ENCODE results near the gene SLC20A1.

GRCh38 chr2:112642966-112643365 is 2.8 kb upstream of the SLC20A1 start:
- TF ChIP-seq, protein P1, sequence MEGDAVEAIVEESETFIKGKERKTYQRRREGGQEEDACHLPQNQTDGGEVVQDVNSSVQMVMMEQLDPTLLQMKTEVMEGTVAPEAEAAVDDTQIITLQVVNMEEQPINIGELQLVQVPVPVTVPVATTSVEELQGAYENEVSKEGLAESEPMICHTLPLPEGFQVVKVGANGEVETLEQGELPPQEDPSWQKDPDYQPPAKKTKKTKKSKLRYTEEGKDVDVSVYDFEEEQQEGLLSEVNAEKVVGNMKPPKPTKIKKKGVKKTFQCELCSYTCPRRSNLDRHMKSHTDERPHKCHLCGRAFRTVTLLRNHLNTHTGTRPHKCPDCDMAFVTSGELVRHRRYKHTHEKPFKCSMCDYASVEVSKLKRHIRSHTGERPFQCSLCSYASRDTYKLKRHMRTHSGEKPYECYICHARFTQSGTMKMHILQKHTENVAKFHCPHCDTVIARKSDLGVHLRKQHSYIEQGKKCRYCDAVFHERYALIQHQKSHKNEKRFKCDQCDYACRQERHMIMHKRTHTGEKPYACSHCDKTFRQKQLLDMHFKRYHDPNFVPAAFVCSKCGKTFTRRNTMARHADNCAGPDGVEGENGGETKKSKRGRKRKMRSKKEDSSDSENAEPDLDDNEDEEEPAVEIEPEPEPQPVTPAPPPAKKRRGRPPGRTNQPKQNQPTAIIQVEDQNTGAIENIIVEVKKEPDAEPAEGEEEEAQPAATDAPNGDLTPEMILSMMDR (IDR thresholded peaks at IDR 0.05; ENCODE audit: insufficient read depth, low read length, poor library complexity, severe bottlenecking): no peak
- no peak for TF ChIP-seq EZH2phosphoT487 (conservative IDR thresholded peaks at IDR 0.05; ENCODE audit: low read length)

All from SU-DHL-6 (cell line).